ENCODE data around the gene ARPP21. TPM values are rescaled to one million over a fixed set of nuclear protein-coding genes. Genes with fewer than 3 reads are reported as not detected.
A peak's percentile ranks its signal among the peaks of the same experiment; 100 is the strongest.

The ARPP21 gene
- total RNA-seq, 1 donor from 2014 or later, result not detected

DNA sequence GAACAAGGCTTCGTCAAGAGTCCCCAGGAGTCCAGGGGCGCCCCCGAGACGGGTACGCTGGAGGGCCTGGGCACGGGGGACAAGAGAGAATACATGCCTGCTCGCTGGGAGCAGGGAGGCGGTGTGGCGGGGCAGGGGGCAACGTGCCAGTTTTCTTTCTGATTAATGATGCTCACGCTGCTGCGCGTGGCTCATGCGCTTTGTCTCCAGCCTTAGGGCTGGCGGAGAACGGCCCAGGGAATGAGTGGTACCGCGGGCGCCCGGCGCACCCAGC lies 408 bp upstream of the ARPP21 start:
- H3K27me3 ChIP-seq, result peaks cover 28% of the 10 kb centered on the region
- no peaks in the 10 kb centered on the region for H3K36me3 ChIP-seq
- intact Hi-C loops (cut with DNase I), result no loop called here
- H3K4me3 ChIP-seq, result no peak overlapping the region
- TF ChIP-seq, protein P1, sequence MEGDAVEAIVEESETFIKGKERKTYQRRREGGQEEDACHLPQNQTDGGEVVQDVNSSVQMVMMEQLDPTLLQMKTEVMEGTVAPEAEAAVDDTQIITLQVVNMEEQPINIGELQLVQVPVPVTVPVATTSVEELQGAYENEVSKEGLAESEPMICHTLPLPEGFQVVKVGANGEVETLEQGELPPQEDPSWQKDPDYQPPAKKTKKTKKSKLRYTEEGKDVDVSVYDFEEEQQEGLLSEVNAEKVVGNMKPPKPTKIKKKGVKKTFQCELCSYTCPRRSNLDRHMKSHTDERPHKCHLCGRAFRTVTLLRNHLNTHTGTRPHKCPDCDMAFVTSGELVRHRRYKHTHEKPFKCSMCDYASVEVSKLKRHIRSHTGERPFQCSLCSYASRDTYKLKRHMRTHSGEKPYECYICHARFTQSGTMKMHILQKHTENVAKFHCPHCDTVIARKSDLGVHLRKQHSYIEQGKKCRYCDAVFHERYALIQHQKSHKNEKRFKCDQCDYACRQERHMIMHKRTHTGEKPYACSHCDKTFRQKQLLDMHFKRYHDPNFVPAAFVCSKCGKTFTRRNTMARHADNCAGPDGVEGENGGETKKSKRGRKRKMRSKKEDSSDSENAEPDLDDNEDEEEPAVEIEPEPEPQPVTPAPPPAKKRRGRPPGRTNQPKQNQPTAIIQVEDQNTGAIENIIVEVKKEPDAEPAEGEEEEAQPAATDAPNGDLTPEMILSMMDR (IDR thresholded peaks at IDR 0.05), result no peak
- DNase-seq, result no peak
- no peak overlapping the region for H3K27ac ChIP-seq
- H3K4me1 ChIP-seq, result no peaks in the 10 kb centered on the region
- ATAC-seq, result peak; percentile 9
- no peaks in the 10 kb centered on the region for H3K9me3 ChIP-seq

DNA sequence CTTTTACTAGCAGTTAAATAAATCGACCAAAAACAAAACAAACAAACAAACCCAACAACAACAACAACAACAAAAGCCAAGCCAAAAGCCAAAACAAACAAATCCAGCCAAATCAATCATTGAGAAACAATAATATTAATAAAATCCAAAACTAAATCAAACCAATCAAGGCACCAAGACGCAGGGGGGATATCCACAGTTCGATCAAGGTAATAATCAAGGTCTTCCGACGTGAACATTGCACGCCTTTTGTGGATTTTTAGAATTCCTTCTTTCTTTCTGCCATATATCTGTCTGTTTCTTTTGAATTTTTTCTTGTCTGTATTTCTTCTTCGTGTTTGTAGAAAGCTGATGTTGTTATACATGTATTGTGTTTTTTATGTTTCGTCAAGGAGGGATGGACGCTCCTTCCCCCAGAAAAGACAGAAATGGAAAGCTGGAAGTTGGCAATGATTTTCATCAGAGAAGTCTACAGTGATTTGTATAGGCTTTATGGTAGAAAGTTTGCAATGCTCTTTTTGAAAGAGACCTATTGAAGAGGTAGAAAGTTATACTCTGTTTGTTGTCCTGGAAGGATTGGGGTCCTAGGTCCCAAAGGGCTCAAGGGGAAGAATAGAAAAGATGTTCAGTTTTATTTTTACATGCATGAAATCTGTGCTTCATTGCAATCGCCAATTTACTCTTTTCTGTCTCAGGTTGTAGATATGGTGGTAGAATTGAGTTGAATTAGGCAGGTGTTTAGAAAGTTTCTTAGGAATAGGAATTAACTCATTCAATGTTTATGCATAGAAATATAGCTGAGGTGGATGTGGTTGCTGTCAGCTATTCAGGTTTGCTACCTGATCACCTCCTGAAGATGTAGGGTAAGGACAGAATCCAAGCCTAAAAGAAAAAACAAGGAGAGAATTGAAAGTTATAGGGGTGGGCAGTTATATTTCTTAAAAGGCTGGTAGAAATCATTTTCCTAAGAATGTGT lies 1.2 kb downstream of the ARPP21 start:
- DNase-seq (no peak), ATAC-seq (no peak)
- H3K36me3 ChIP-seq, result no peaks in the 10 kb centered on the region
- no peak overlapping the region for H3K4me3 ChIP-seq
- TF ChIP-seq, protein P1 (IDR thresholded peaks at IDR 0.05), result no peak
- intact Hi-C loops (cut with DNase I), result no loop called here
- H3K27me3 ChIP-seq, result peaks cover 28% of the 10 kb centered on the region
- no peaks in the 10 kb centered on the region for H3K9me3 ChIP-seq
- H3K27ac ChIP-seq, result no peak overlapping the region
- H3K4me1 ChIP-seq, result no peaks in the 10 kb centered on the region

DNA sequence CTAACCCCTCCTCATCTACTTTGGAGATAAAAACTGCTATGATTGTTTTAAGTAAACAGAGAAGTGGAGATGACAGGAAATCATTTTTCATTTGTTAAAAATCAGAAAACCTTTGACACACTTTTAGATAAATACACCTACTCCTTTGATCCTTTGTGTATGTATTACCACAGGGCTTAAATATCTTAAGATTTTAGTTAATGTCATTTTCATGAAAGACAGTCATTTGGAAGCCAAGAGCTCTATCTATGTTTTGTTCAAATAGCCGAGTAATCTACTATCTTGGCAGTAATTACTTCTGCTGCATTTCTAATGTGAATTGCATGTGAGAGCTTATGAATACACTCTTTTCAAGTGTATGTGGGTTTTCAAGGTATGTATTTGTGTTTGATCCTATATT lies 2.0 kb downstream of the ARPP21 start:
- Histone ChIP-seq H3K4me1 (no peaks in the 10 kb centered on the region), H3K36me3 (no peaks in the 10 kb centered on the region), H3K4me3 (no peak overlapping the region), H3K27me3 (peaks cover 28% of the 10 kb centered on the region), H3K9me3 (no peaks in the 10 kb centered on the region), H3K27ac (no peak overlapping the region)
- ATAC-seq, result no peak
- TF ChIP-seq, protein P1 (IDR thresholded peaks at IDR 0.05), result no peak
- no peak for DNase-seq
- intact Hi-C loops (cut with DNase I), result no loop called here

DNA sequence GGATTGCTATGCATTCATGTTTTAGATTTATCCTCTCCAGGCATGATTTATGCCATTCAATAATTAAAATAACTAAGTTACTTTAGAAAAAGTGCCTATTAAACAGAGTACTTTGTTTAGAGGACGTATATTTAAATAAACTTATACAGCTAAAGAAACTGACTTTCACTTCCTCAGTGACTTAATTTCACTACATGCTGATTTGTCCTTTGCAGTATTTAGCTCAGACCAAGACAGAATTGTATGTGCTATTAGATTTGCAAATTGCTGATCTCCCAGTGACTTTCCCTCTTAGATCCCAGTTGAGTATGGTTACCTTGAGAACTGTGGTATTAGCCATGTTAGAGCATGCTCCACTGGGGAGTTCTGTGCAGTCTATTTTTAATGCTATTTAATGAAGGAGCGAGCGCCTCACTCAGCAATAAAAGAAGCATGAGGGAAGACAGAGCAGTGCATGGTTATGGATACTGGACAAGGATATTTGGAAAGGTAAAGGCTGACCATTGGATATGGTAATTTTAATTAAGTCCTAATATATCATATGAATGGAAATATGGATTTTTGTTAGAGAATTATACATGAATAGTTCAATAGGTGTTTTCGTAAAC lies 2.7 kb downstream of the ARPP21 start:
- intact Hi-C loops (cut with DNase I), result no loop called here
- no peaks in the 10 kb centered on the region for H3K9me3 ChIP-seq
- H3K27ac ChIP-seq, result no peak overlapping the region
- DNase-seq (no peak), ATAC-seq (no peak)
- TF ChIP-seq, protein P1 (IDR thresholded peaks at IDR 0.05), result no peak
- H3K4me1 ChIP-seq, result no peaks in the 10 kb centered on the region
- H3K4me3 ChIP-seq, result no peak overlapping the region
- peaks cover 28% of the 10 kb centered on the region for H3K27me3 ChIP-seq
- H3K36me3 ChIP-seq, result no peaks in the 10 kb centered on the region

DNA sequence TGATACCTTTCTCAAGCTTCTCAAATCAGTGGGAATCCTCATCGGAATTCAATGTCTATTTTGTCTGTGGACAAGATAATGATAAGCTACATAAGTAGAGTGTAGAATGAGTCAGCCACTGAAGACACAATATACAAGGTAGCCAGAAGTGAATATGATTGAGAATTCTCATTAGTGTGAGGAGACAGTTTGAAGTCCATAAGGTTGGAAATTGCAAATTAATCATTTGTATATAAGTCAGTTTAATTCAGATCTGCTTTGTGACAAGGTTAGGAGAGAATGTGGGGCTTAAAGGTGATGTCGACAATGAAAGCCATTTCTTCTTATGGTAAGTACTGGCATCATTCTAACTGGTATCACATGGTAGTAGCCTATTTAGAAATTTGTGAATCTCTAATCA lies 4.2 kb downstream of the ARPP21 start:
- Histone ChIP-seq H3K27ac (no peak overlapping the region), H3K27me3 (peaks cover 28% of the 10 kb centered on the region), H3K9me3 (no peaks in the 10 kb centered on the region), H3K4me3 (no peak overlapping the region), H3K4me1 (no peaks in the 10 kb centered on the region), H3K36me3 (no peaks in the 10 kb centered on the region)
- intact Hi-C loops (cut with DNase I), result no loop called here
- TF ChIP-seq, protein P1 (IDR thresholded peaks at IDR 0.05), result no peak
- ATAC-seq (no peak), DNase-seq (no peak)
